Mucosa of stomach (tissue), 1 donor: Measurements from ENCODE around the gene SSR1.

ENCODE experiments used
- H3K27me3 ChIP-seq: one replicate; pipeline ENCODE4 v1.7.0; 2013; ENCODE audit warnings: mild to moderate bottlenecking, low read length; ENCODE audit not compliant: control insufficient read depth, insufficient read depth
- H3K36me3 ChIP-seq: one replicate; pipeline ENCODE4 v1.7.0; 2013; ENCODE audit warnings: low read length; ENCODE audit not compliant: control insufficient read depth, insufficient read depth
- H3K4me1 ChIP-seq: one replicate; pipeline ENCODE4 v1.7.0; 2013; ENCODE audit warnings: mild to moderate bottlenecking, low read length; ENCODE audit not compliant: control insufficient read depth, insufficient read depth
- H3K4me3 ChIP-seq: one replicate; pipeline ENCODE4 v1.7.0; 2013; ENCODE audit warnings: low read length
- H3K9ac ChIP-seq: one replicate; pipeline ENCODE4 v1.7.0; 2013; ENCODE audit warnings: mild to moderate bottlenecking, low read length, moderate library complexity
- H3K9me3 ChIP-seq: one replicate; pipeline ENCODE4 v1.7.0; 2013; ENCODE audit warnings: mild to moderate bottlenecking, low read length, moderate library complexity; ENCODE audit not compliant: control insufficient read depth
- donor health status: Pancreatic carcinoma.

The SSR1 gene

DNA sequence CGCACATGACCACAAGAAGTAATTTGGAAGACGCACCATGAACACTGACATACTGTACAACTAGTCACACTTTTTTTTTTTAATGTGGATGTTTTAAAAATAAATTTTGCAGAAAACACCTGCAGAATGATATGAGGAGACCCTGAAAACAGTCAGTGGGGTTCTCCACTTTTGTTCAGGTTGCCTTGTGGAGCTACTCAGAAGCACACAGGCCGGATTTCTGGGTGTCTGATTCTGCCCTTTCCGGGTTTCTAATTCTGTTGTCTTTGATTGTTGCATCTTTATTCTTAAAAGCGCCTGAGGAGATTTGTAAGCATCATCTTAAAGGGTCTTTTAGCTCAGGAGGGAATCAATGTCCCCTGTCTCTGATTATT, 74.5 kb downstream of the SSR1 start:
- Histone ChIP-seq H3K27me3 (no peaks in the 10 kb centered on the region), H3K36me3 (no peaks in the 10 kb centered on the region), H3K4me3 (no peak overlapping the region), H3K4me1 (peaks cover 56% of the 10 kb centered on the region), H3K9me3 (no peaks in the 10 kb centered on the region), H3K9ac (no peak overlapping the region)

DNA sequence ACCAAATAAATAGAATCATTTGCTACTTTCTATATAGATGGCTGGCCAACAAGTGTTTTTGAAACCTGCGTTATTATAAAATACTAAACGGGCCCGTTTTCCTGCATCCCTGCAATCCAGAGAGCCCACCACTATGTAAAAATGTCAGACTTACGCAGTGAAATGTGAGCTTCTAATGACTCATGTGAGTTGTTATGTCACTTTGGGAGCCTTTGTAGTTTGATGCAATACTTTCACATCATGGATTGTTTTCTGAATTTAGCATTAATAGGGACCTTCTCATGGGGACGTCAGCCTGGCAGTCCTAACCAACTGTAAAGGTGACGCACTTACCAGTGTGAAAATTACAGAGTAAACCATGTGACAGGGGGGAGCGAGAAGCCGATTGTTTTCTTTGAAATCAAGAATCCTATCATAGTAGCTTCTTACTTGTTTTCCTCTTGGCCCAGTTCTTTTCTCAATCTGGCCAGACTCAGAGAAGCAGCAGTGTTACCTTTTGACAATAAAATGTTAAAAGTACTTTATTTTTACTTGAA, 75.3 kb downstream of the SSR1 start:
- no peaks in the 10 kb centered on the region for H3K9me3 ChIP-seq
- H3K4me3 ChIP-seq, result no peak overlapping the region
- peaks cover 49% of the 10 kb centered on the region for H3K4me1 ChIP-seq
- no peaks in the 10 kb centered on the region for H3K27me3 ChIP-seq
- no peak overlapping the region for H3K9ac ChIP-seq
- H3K36me3 ChIP-seq, result no peaks in the 10 kb centered on the region

DNA sequence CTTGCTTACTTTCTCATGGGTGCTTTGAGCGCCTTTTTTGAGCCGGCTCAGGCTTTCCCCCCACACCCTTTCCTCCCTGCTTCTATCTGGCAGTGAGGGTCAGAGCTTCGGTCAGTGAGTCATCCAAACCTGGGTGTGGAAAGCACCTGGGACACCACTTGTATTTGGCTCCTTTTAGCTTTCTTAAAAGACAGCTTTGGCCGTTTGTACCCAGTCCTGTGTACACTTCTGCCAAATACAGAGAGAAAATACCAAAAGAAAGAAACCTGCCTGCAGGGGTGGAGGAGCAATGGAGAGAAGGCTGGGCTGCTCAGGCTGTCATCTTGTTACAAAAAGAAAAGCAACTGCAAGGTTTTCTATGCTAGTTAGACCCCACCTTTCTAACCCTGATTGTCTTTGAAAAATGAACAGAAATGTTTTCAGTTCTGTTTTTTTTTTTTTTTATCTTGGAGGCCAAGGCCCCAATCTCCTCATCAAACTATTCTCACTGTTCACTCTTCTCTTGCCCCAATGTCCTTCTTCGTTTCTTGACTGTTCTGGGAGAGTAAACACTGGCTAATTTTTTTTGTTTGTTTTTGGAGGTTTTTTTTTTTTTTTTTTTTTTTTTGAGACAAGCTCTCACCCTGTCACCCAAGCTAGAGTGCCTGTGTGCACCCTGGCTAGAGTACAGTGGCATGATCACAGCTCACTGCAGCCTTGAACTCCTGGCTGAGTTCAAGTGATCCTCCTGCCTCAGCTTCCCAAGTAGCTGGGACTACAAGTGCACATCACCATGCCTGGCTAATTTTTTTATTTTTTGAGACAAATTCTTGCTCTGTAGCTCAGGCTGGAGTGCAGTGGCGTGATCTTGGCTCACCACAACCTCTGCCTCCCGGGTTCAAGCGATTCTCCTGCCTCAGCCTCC, 76.4 kb downstream of the SSR1 start:
- Histone ChIP-seq H3K9ac (peak overlapping the region; percentile 37), H3K9me3 (no peaks in the 10 kb centered on the region), H3K4me3 (no peak overlapping the region), H3K27me3 (no peaks in the 10 kb centered on the region), H3K36me3 (peaks cover 9% of the 10 kb centered on the region), H3K4me1 (peaks cover 39% of the 10 kb centered on the region)

DNA sequence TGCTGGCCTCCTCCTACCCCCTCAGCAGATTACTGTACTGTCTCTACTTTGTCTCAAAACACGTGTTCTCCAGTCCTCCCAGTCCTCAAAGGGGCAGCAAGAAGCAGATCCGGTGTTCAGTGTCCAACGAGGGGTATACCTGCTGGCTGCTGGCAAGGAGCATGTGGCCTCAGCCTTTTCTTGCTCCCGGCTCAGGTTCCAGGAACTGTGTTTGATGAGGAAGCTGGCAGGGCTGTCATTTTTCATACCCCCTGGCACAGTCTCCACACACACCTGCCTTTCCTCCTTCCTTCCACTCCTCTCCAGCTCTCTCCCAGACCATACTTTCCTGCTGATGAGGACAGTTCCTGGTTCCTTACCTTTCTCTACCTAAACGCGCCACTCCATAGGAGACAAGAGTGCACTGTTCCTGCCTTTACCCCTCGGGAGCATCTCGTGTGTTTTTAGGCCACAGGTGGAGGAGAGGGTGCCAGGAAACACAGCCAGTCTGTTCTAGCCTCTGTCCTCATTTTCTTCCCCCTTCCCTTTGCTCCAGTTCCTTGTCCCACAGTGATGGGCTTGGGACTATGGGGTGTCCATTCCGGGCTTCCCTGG, 77.2 kb downstream of the SSR1 start:
- peaks cover 10% of the 10 kb centered on the region for H3K36me3 ChIP-seq

DNA sequence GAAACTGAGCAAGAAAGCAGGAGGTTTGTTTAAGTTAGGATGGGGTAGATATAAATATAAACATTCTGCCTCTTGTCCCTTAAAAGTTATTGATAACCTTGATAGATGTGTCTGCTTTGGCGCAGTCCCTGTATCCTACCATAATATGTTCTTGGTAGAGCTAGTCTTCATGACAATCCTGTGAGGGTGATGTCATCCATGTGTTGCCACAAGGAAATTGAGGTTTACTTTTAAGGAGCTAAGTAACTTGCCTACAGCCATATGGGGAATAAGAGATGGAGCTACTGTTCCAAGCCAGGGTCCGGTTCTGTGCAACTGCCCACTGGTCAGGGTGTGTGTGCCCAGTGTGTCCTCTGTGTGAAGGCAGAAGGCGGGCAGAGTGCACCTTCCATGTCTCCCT, 78.5 kb downstream of the SSR1 start:
- H3K27me3 ChIP-seq, result no peaks in the 10 kb centered on the region
- H3K9me3 ChIP-seq, result no peaks in the 10 kb centered on the region
- H3K4me3 ChIP-seq, result no peak overlapping the region
- H3K9ac ChIP-seq, result no peak overlapping the region
- peaks cover 10% of the 10 kb centered on the region for H3K36me3 ChIP-seq
- H3K4me1 ChIP-seq, result peaks cover 25% of the 10 kb centered on the region

More for the DNA sequence above, 77.2 kb downstream of the SSR1 start:
- H3K9ac ChIP-seq, result peak overlapping the region; percentile 37
- H3K4me3 ChIP-seq, result no peak overlapping the region
- H3K27me3 ChIP-seq, result no peaks in the 10 kb centered on the region
- no peaks in the 10 kb centered on the region for H3K9me3 ChIP-seq
- H3K4me1 ChIP-seq, result peaks cover 31% of the 10 kb centered on the region

DNA sequence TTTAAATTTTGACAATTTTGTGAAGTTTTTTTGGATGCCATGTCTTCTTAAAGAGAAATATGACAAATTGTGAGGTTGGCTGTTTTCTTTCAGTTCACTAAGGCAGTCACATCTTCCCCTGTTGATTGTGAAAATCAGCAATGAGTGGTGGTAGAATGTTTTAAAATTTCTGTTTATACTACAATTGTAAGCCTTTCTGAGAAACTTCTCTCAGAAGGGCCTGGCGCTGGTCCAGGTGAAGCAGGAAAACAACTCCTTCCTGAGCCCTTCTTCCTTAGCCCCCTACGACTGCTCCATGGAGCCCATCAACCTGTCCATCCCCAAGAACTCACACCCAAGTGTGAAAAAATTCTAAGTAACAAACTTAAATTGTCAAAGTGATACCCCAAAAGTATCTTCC, 80.6 kb downstream of the SSR1 start:
- Histone ChIP-seq H3K9me3 (no peaks in the 10 kb centered on the region), H3K27me3 (no peaks in the 10 kb centered on the region), H3K4me3 (no peak overlapping the region), H3K9ac (no peak overlapping the region), H3K4me1 (peaks cover 18% of the 10 kb centered on the region), H3K36me3 (peaks cover 10% of the 10 kb centered on the region)

DNA sequence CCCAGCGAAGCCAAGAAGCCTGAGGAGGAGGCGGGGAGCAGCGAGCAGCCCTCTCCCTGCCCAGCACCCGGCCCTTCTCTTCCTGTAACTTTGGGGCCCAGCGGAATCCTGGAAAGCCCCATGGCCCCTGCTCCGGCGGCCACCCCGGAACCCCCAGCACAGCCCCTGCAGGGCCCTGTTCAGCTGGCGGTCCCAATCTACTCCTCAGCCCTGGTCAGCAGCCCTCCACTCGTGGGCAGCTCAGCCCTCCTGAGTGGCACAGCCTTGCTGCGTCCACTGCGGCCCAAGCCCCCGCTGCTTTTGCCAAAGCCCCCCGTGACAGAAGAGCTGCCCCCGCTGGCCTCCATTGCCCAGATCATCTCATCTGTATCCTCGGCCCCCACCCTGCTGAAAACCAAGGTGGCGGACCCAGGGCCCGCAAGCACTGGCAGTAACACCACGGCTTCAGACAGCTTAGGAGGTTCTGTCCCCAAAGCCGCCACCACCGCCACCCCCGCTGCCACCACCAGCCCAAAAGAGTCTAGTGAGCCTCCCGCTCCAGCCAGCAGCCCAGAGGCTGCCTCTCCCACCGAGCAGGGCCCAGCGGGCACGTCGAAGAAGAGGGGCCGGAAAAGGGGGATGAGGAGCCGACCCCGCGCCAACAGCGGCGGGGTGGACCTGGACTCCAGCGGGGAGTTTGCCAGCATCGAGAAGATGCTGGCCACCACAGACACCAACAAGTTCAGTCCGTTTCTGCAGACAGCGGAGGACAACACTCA, 81.9 kb downstream of the SSR1 start:
- H3K4me1 ChIP-seq, result peaks cover 11% of the 10 kb centered on the region
- H3K27me3 ChIP-seq, result no peaks in the 10 kb centered on the region
- no peak overlapping the region for H3K9ac ChIP-seq
- H3K36me3 ChIP-seq, result peaks cover 10% of the 10 kb centered on the region
- no peak overlapping the region for H3K4me3 ChIP-seq
- no peaks in the 10 kb centered on the region for H3K9me3 ChIP-seq

DNA sequence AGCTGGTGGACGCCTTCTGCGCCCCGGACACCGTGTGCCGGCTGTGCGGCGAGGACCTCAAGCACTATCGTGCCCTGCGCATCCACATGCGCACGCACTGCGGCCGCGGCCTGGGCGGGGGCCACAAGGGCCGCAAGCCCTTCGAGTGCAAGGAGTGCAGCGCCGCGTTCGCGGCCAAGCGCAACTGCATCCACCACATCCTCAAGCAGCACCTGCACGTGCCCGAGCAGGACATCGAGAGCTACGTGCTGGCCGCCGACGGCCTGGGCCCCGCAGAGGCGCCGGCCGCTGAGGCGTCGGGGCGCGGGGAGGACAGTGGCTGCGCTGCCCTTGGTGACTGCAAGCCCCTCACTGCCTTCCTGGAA, 82.7 kb downstream of the SSR1 start:
- Histone ChIP-seq H3K4me3 (no peak overlapping the region), H3K9ac (no peak overlapping the region), H3K4me1 (peaks cover 3% of the 10 kb centered on the region), H3K9me3 (no peaks in the 10 kb centered on the region), H3K36me3 (peaks cover 10% of the 10 kb centered on the region), H3K27me3 (no peaks in the 10 kb centered on the region)

DNA sequence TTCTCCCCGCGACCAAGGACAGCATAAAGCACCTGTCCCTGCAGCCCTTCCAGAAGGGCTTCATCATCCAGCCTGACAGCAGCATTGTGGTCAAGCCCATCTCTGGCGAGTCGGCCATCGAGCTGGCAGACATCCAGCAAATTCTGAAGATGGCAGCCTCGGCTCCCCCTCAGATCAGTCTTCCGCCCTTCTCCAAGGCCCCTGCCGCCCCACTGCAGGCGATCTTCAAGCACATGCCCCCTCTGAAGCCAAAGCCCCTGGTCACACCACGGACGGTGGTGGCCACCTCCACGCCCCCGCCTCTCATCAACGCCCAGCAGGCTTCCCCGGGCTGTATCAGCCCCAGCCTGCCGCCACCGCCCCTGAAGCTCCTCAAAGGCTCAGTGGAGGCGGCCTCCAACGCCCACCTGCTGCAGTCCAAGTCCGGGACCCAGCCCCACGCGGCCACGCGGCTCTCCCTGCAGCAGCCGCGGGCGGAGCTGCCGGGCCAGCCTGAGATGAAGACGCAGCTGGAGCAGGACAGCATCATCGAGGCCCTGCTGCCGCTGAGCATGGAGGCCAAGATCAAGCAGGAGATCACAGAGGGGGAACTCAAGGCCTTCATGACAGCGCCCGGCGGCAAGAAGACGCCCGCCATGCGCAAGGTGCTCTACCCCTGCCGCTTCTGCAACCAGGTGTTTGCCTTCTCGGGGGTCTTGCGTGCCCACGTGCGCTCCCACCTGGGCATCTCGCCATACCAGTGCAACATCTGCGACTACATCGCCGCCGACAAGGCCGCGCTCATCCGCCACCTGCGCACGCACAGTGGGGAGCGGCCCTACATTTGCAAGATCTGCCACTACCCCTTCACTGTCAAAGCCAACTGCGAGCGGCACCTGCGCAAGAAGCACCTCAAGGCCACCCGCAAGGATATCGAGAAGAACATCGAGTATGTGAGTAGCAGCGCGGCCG, 83.3 kb downstream of the SSR1 start:
- peaks cover 10% of the 10 kb centered on the region for H3K36me3 ChIP-seq
- no peak overlapping the region for H3K4me3 ChIP-seq
- no peaks in the 10 kb centered on the region for H3K4me1 ChIP-seq
- no peak overlapping the region for H3K9ac ChIP-seq
- H3K9me3 ChIP-seq, result no peaks in the 10 kb centered on the region
- no peaks in the 10 kb centered on the region for H3K27me3 ChIP-seq

DNA sequence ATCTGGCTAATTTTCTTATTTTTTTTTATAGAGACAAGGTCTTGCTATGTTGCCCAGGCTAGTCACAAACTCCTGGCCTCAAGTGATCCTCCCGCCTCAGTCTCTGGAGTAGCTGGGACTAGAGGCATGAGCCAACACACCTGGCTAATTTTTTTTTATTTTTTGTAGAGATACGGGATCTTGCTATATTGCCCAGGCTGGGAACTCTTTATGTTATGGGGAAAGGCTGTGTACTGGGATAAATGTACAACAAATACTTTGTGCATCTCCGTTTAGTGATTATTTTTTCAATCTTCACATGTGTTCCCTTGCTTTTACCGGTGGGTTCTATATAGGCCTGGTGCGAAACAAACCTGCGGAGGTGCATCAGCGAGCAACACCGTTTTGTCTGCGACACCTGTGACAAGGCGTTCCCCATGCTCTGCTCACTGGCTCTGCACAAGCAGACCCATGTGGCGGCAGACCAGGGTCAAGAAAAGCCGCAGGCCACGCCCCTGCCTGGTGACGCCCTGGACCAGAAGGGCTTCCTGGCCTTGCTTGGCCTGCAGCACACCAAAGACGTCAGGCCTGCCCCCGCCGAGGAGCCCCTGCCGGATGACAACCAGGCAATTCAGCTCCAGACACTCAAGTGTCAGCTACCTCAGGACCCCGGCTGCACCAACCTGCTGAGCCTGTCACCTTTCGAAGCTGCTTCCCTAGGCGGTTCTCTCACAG, 84.2 kb downstream of the SSR1 start:
- no peaks in the 10 kb centered on the region for H3K27me3 ChIP-seq
- H3K4me3 ChIP-seq, result no peak overlapping the region
- H3K9me3 ChIP-seq, result no peaks in the 10 kb centered on the region
- H3K9ac ChIP-seq, result no peak overlapping the region
- H3K4me1 ChIP-seq, result no peaks in the 10 kb centered on the region
- H3K36me3 ChIP-seq, result peaks cover 10% of the 10 kb centered on the region

DNA sequence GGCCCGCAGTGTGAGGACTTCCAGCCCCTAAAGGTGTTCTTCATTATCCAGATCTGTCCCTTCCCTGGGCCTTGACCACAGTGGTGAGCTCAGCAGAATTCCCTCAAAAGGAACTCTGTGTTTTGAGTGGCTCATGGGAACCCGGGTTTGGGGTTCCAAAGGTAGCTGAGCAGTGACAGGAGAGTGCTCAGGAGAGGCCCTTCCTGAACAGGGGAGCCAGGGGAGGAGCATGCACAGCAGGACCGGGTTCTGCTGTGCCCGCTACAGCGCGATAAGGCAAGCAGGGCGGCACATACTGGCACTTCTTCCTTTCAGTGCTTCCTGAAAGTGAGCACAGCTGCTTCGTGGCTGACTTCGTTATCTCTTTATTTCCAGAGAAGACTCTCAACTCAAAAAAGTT, 88.3 kb downstream of the SSR1 start:
- H3K4me1 ChIP-seq, result peaks cover 10% of the 10 kb centered on the region
- H3K36me3 ChIP-seq, result no peaks in the 10 kb centered on the region
- no peak overlapping the region for H3K9ac ChIP-seq
- no peak overlapping the region for H3K4me3 ChIP-seq
- no peaks in the 10 kb centered on the region for H3K27me3 ChIP-seq
- H3K9me3 ChIP-seq, result no peaks in the 10 kb centered on the region
